Kidney (tissue), 14 donors: ENCODE results near the gene MSI2. TPM values are rescaled to one million over a fixed set of nuclear protein-coding genes. Genes with fewer than 3 reads are reported as not detected.
A peak's percentile ranks its signal among the peaks of the same experiment; 100 is the strongest.

Experiments
- DNase-seq, 5 donors: peaks; one replicate each; pipeline ENCODE4 v3.0.0-alpha.2; 2013 to 2020
- FAIRE-seq: peaks from 2 replicates; lab custom pipeline; 2012; peaks lifted over from hg19 to GRCh38; lab: Jason Lieb, UNC
- H3K27ac ChIP-seq, 2 donors: one replicate each; pipeline ENCODE4 v1.7.0; 2013; ENCODE audit warnings: low read depth in 2 of 2, low read length in 2 of 2, inconsistent platforms in 1 of 2
- H3K27me3 ChIP-seq: one replicate; pipeline ENCODE4 v1.7.1; 2013; ENCODE audit warnings: low read length, inconsistent platforms; ENCODE audit not compliant: control insufficient read depth, insufficient read depth
- H3K36me3 ChIP-seq, 3 donors: one replicate each; pipeline versions ENCODE4 v1.7.0 to v1.7.1; 2013; ENCODE audit warnings: low read length in 3 of 3, control low read depth in 1 of 3, inconsistent platforms in 1 of 3; ENCODE audit not compliant: insufficient read depth in 3 of 3, control insufficient read depth in 2 of 3
- H3K4me1 ChIP-seq, 3 donors: one replicate each; pipeline versions ENCODE4 v1.7.0 to v1.7.1; 2013; ENCODE audit warnings: low read length in 3 of 3, inconsistent platforms in 1 of 3, low read depth in 1 of 3; ENCODE audit not compliant: control insufficient read depth in 2 of 3, insufficient read depth in 2 of 3
- H3K4me3 ChIP-seq, 3 donors: one replicate each; pipeline versions ENCODE4 v1.7.0 to v1.8.1; 2013; ENCODE audit warnings: low read length in 3 of 3, control low read depth in 1 of 3, inconsistent platforms in 1 of 3
- H3K9ac ChIP-seq, 3 donors: one replicate each; pipeline versions ENCODE4 v1.7.0 to v1.7.1; 2013; ENCODE audit warnings: low read length in 3 of 3, control low read depth in 1 of 3, inconsistent platforms in 1 of 3
- H3K9me3 ChIP-seq, 3 donors: one replicate each; pipeline versions ENCODE4 v1.7.0 to v1.7.1; 2013; ENCODE audit warnings: low read length in 3 of 3, control low read depth in 1 of 3, inconsistent platforms in 1 of 3; ENCODE audit not compliant: control insufficient read depth in 2 of 3, insufficient read depth in 1 of 3
- CTCF ChIP-seq: IDR thresholded peaks from 3 replicates; pipeline ENCODE4 v1.5.1; 2012; ENCODE audit warnings: mild to moderate bottlenecking, moderate library complexity, borderline replicate concordance; ENCODE audit not compliant: insufficient read depth; ENCODE audit errors: extremely low read depth
- intact Hi-C: fragments of 100-400 bp; cut with DNase I; formaldehyde crosslinking; loops from one replicate; pipeline ENCODE4 v1.11.1; 2022
- polyA plus RNA-seq: library from polyadenylated mRNA; stranded (reverse); fragments of 350-450 nt; fragmentation: Illumina TruSeq; extraction: RNeasy Lipid Tissue Mini Kit (QIAGEN cat#74804); gene quantifications from one replicate; pipeline ENCODE4 v1.2.3, GENCODE V29; 2014; ENCODE audit warnings: low read depth, low replicate concordance; ENCODE audit not compliant: insufficient read depth
- total RNA-seq: library from RNA; stranded (reverse); fragmentation: NEBNext Ultra II Directional; extraction: Animal tissue kit (Norgen Biotek cat#: 25700); gene quantifications from one replicate; pipeline ENCODE4 v1.2.1, GENCODE V29; 2021
- donor health status: control.
- donor health status: control.
- donor health status: control.
- donor health status: control.
- donor health status: control.
- donor health status: DM: yes; HTN: yes; CAD: no.
- donor health status: Normal renal cell carcinoma (clear cell type).

Gene MSI2
- total and polyA plus RNA-seq, 2 donors from 2014 or later: 69.2 to 151 TPM

GRCh38 chr17:57486882-57487301, 230.6 kb downstream of the MSI2 start:
- Histone ChIP-seq H3K9me3 (no peaks in the 10 kb centered on the region), H3K4me3 (peak overlapping the region in 1 of 3 donors; percentile 22), H3K36me3 (no peaks in the 10 kb centered on the region), H3K9ac (no peak overlapping the region), H3K27me3 (no peaks in the 10 kb centered on the region), H3K4me1 (peaks cover 6 to 29% (median 26%) of the 10 kb centered on the region in 3 donors), H3K27ac (no peak overlapping the region)
- TF ChIP-seq CTCF: no peak
- FAIRE-seq: no peak
- DNase-seq: peak in 2 of 5 donors; percentile 48 to 52
- intact Hi-C loops: no loop called here

DNA sequence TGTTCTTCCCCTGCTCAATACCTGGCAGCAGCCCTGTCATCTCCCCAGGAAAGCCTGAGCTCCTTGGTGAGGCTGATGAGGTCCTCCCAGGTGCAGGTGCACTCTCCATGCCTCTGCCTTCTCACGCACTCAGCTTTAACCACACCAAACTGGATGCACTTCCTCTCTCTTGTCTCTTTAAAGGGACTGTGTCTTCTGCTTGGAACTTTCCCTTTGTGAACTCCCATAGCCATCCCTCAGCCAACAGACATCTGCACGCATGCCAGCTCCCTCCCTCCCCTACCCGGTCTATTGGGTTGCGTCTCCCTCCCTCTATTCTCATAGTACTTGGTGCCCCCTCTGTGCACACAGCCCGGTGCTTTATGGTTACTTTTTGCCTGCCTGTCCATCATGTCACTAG, 231.2 kb downstream of the MSI2 start:
- no peak for TF ChIP-seq CTCF

GRCh38 chr17:57488856-57489255, 232.5 kb downstream of the MSI2 start:
- no peak for DNase-seq
- Histone ChIP-seq H3K9ac (no peak overlapping the region), H3K9me3 (no peaks in the 10 kb centered on the region), H3K27me3 (no peaks in the 10 kb centered on the region), H3K4me1 (peaks cover 6 to 29% (median 23%) of the 10 kb centered on the region in 3 donors), H3K36me3 (no peaks in the 10 kb centered on the region), H3K4me3 (no peak overlapping the region), H3K27ac (no peak overlapping the region)
- no peak for TF ChIP-seq CTCF
- no peak for FAIRE-seq
- intact Hi-C loops: no loop called here

More for the DNA sequence above, 231.2 kb downstream of the MSI2 start:
- no peak for FAIRE-seq
- DNase-seq: peak in 2 of 5 donors; percentile 40 to 52
- H3K27me3 ChIP-seq: no peaks in the 10 kb centered on the region
- intact Hi-C loops: no loop called here
- H3K4me3 ChIP-seq: no peak overlapping the region
- H3K36me3 ChIP-seq: no peaks in the 10 kb centered on the region
- H3K27ac ChIP-seq: no peak overlapping the region
- H3K4me1 ChIP-seq: peaks cover 6 to 29% (median 26%) of the 10 kb centered on the region in 3 donors
- H3K9ac ChIP-seq: no peak overlapping the region
- no peaks in the 10 kb centered on the region for H3K9me3 ChIP-seq

DNA sequence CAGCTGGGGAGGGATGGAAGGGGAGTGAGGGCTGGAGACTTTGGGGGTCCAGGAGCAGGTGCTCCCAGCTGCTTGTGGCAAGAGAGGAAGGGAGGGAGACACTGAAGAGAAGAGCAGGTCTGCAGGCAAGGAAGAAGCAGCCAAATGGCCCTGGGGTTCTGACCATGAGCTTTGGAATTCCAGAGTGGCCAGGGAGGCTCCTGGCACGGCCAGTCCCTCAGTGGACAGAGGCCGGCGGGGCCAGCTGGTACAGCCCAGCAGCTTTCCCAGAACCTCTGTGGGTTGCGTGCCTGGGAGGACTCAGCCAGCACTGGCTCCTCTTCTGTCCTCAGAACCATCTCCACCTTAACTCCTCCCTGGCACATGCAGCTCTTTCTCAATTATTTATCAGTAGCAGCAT, 233.0 kb downstream of the MSI2 start:
- FAIRE-seq: no peak

More for the DNA sequence above, 233.0 kb downstream of the MSI2 start:
- H3K9ac ChIP-seq: no peak overlapping the region
- DNase-seq: peak in 1 of 5 donors; percentile 24
- peaks cover 0 to 2% (median 0%) of the 10 kb centered on the region in 3 donors for H3K36me3 ChIP-seq
- no peak overlapping the region for H3K27ac ChIP-seq
- H3K4me3 ChIP-seq: no peak overlapping the region
- H3K4me1 ChIP-seq: peaks cover 6 to 25% (median 23%) of the 10 kb centered on the region in 3 donors
- TF ChIP-seq CTCF: no peak
- no peaks in the 10 kb centered on the region for H3K27me3 ChIP-seq
- intact Hi-C loops: no loop called here
- no peaks in the 10 kb centered on the region for H3K9me3 ChIP-seq
